Transverse colon (tissue), 4 donors: ENCODE measurements around the gene PMP22. TPM values are rescaled to one million over a fixed set of nuclear protein-coding genes. Genes with fewer than 3 reads are reported as not detected.

Experiments
- DNase-seq: peaks from one replicate; pipeline ENCODE4 v3.0.0-alpha.2; 2019
- H3K27ac ChIP-seq, 4 donors: fragments of 200-600 bp; sonication (generic); 2 replicates each; pipeline ENCODE4 v1.5.1; 2016 to 2018; ENCODE audit warnings: inconsistent platforms in 4 of 4
- H3K27me3 ChIP-seq: fragments of 200-600 bp; sonication (generic); 2 replicates; pipeline ENCODE4 v1.5.1; 2017; ENCODE audit warnings: inconsistent platforms
- H3K36me3 ChIP-seq, 4 donors: fragments of 200-600 bp; sonication (generic); 2 replicates each; pipeline ENCODE4 v1.5.1; 2017 to 2019; ENCODE audit warnings: inconsistent platforms in 4 of 4
- H3K4me1 ChIP-seq, 4 donors: fragments of 200-600 bp; sonication (generic); 2 replicates each; pipeline ENCODE4 v1.5.1; 2017 to 2020; ENCODE audit warnings: inconsistent platforms in 4 of 4
- H3K4me3 ChIP-seq, 4 donors: fragments of 200-600 bp; sonication (generic); 1 replicate in 1 of 4; 2 replicates in 3 of 4; pipeline versions ENCODE4 v1.5.1 to v1.6.1; 2017 to 2019; ENCODE audit warnings: inconsistent platforms in 4 of 4
- H3K9me3 ChIP-seq, 2 donors: fragments of 200-600 bp; sonication (generic); 2 replicates each; pipeline ENCODE4 v1.5.1; 2017 to 2019; ENCODE audit warnings: inconsistent platforms in 2 of 2
- CTCF ChIP-seq, 5 experiments: fragments of 200-600 bp in 3 of 5; fragments of 450-650 bp in 2 of 5; sonication (generic) in 3 of 5; IDR thresholded peaks; 1 replicate in 2 of 5; 2 replicates in 3 of 5; pipeline ENCODE4 v1.5.1; 2016 to 2017; ENCODE audit warnings: antibody characterized with exemption in 5 of 5, inconsistent platforms in 3 of 5, mild to moderate bottlenecking in 2 of 5, moderate library complexity in 1 of 5
- EP300 ChIP-seq: sonication (generic); formaldehyde crosslinking; IDR thresholded peaks from one replicate; pipeline ENCODE4 v1.6.1; 2017; ENCODE audit warnings: antibody characterized with exemption, low read depth
- POLR2A ChIP-seq: fragments of 450-650 bp; IDR thresholded peaks from one replicate; pipeline ENCODE4 v1.6.1; 2016; ENCODE audit warnings: antibody characterized with exemption, mild to moderate bottlenecking, moderate library complexity
- POLR2AphosphoS5 ChIP-seq, 3 donors: sonication (generic); formaldehyde crosslinking; IDR thresholded peaks; one replicate each; pipeline ENCODE4 v1.6.1; 2016; ENCODE audit warnings: antibody characterized with exemption in 3 of 3
- WGBS, 2 donors: methylation state at CpG; one replicate each; pipeline ENCODE4 v1.1.5; 2018; ENCODE audit warnings: low coverage in 1 of 2; 5-methylcytosine and 5-hydroxymethylcytosine counted together
- in situ Hi-C, 4 donors: fragments of 200-750 bp; cut with MboI; loops; one replicate each; pipeline versions ENCODE4 v1.15.0 to v1.15.1; 2017; ENCODE audit warnings: low sequenced_read_pairs in 3 of 4, low pct_ligation_motif_present in 1 of 4, low pct_unique_long_range_greater_than_20kb in 1 of 4
- intact Hi-C: fragments of 100-400 bp; cut with DNase I; formaldehyde crosslinking; loops from one replicate; pipeline ENCODE4 v1.15.1; 2023; ENCODE audit warnings: low total_unique reads
- total RNA-seq, 4 donors: library from RNA; depleted of rRNA; stranded (reverse); fragments of >200 nt; gene quantifications; one replicate each; pipeline ENCODE4 v1.1.0, GENCODE V29; 2016

The PMP22 gene
- total RNA-seq, 4 donors from 2014 or later, result 23.9 to 70.9 (median 49.1) TPM

GRCh38 chr17:15268461-15268860 lies 3.3 kb upstream of the PMP22 start:
- in situ Hi-C loops (loop anchor here in 2 of 4 donors (10.0 to 25.0 kb wide), 3 partner anchors 86 to 236 kb away; no protein-coding TSS in a partner anchor), intact Hi-C loops (no loop called here)
- Histone ChIP-seq H3K36me3 (no peaks in the 10 kb centered on the region), H3K27ac (peak overlapping the region in 1 of 4 donors; percentile 0), H3K4me3 (no peak overlapping the region), H3K27me3 (no peaks in the 10 kb centered on the region), H3K9me3 (no peaks in the 10 kb centered on the region), H3K4me1 (peaks cover 15 to 24% (median 21%) of the 10 kb centered on the region in 4 donors)
- TF ChIP-seq POLR2AphosphoS5 (IDR thresholded peaks at IDR 0.05) (no peak), CTCF (IDR thresholded peaks at IDR 0.05) (no peak), POLR2A (no peak), EP300 (no peak)
- WGBS, 2 donors, result 22 to 62% methylated on average over 1 of the region's 1 CpG
- no peak for DNase-seq

GRCh38 chr17:15267996-15268395 lies 2.9 kb upstream of the PMP22 start:
- Histone ChIP-seq H3K4me3 (no peak overlapping the region), H3K27ac (no peak overlapping the region), H3K36me3 (no peaks in the 10 kb centered on the region), H3K9me3 (no peaks in the 10 kb centered on the region), H3K4me1 (peaks cover 15 to 27% (median 25%) of the 10 kb centered on the region in 4 donors), H3K27me3 (no peaks in the 10 kb centered on the region)
- in situ Hi-C loops (loop anchor here in 2 of 4 donors (10.0 to 25.0 kb wide), 3 partner anchors 87 to 237 kb away; no protein-coding TSS in a partner anchor), intact Hi-C loops (no loop called here)
- WGBS, 2 donors, result 74 to 82% methylated on average over 3 of the region's 3 CpGs
- TF ChIP-seq EP300 (no peak), POLR2AphosphoS5 (IDR thresholded peaks at IDR 0.05) (no peak), POLR2A (no peak), CTCF (IDR thresholded peaks at IDR 0.05) (no peak)
- DNase-seq, result no peak

GRCh38 chr17:15266325-15267125 lies 1.4 kb upstream of the PMP22 start:
- Histone ChIP-seq H3K9me3 (no peaks in the 10 kb centered on the region), H3K27me3 (peaks cover 4% of the 10 kb centered on the region), H3K4me1 (peaks cover 15 to 37% (median 34%) of the 10 kb centered on the region in 4 donors), H3K36me3 (no peaks in the 10 kb centered on the region), H3K4me3 (no peak overlapping the region), H3K27ac (no peak overlapping the region)
- no peak for DNase-seq
- in situ Hi-C loops, result loop anchor here in 2 of 4 donors (10.0 to 25.0 kb wide), 3 partner anchors 88 to 238 kb away; no protein-coding TSS in a partner anchor
- no peak for TF ChIP-seq EP300
- no peak for TF ChIP-seq POLR2A
- TF ChIP-seq POLR2AphosphoS5 (IDR thresholded peaks at IDR 0.05), result no peak
- TF ChIP-seq CTCF (IDR thresholded peaks at IDR 0.05), result no peak
- intact Hi-C loops, result no loop called here
- WGBS, 2 donors, result 86 to 100% methylated on average over 3 to 13 of the region's 13 CpGs

- peaks cover 8% of the 10 kb centered on the region for H3K27me3 ChIP-seq
- peaks cover 15 to 54% (median 41%) of the 10 kb centered on the region in 4 donors for H3K4me1 ChIP-seq
- peak; percentile 46 to 63 (median 61) for TF ChIP-seq POLR2AphosphoS5 (IDR thresholded peaks at IDR 0.05)
- TF ChIP-seq CTCF (IDR thresholded peaks at IDR 0.05), result no peak
- peak; percentile 83 for DNase-seq
- in situ Hi-C loops, result loop anchor here in 3 of 4 donors (5.0 to 25.0 kb wide), 4 partner anchors 90 to 240 kb away; no protein-coding TSS in a partner anchor
- no peaks in the 10 kb centered on the region for H3K9me3 ChIP-seq
- intact Hi-C loops, result loop anchor here (5.0 kb wide), 2 partner anchors 43 to 88 kb away; no protein-coding TSS in a partner anchor
- H3K4me3 ChIP-seq, result peak overlapping the region in 3 of 4 donors; percentile 21 to 67 (median 53)
- H3K36me3 ChIP-seq, result no peaks in the 10 kb centered on the region
- 42% methylated on average over 2 of the region's 2 CpGs; no CpG with 5 or more reads in 1 of the 2 donors for WGBS, 2 donors
- peak overlapping the region; percentile 92 to 97 (median 94) for H3K27ac ChIP-seq
Measured at GRCh38 chr17:15264542-15264941, 584 bp downstream of the PMP22 start.
